B cell (primary cell): ENCODE data around the gene SIPA1.

Source experiments
- CTCF ChIP-seq: fragments of 200-600 bp; IDR thresholded peaks from one replicate; pipeline ENCODE4 v1.8.0; 2022; ENCODE audit warnings: antibody characterized with exemption, mild to moderate bottlenecking
- EZH2 ChIP-seq: IDR thresholded peaks from 2 replicates; pipeline ENCODE4 v1.6.1; 2012; ENCODE audit warnings: borderline replicate concordance, low read depth, mild to moderate bottlenecking, moderate library complexity, low read length; ENCODE audit not compliant: insufficient read depth, poor library complexity, severe bottlenecking

- TF ChIP-seq CTCF (no peak), EZH2 (no peak)
Observed at GRCh38 chr11:65651589-65652510, 13.9 kb downstream of the SIPA1 start.
